GM18526 (cell line): ENCODE measurements around the gene MAML2.

Source experiments
- POLR2A ChIP-seq: IDR thresholded peaks from 3 replicates; pipeline ENCODE4 v1.6.1; 2011; ENCODE audit not compliant: insufficient read length; ENCODE audit errors: extremely low read depth

Gene MAML2

DNA sequence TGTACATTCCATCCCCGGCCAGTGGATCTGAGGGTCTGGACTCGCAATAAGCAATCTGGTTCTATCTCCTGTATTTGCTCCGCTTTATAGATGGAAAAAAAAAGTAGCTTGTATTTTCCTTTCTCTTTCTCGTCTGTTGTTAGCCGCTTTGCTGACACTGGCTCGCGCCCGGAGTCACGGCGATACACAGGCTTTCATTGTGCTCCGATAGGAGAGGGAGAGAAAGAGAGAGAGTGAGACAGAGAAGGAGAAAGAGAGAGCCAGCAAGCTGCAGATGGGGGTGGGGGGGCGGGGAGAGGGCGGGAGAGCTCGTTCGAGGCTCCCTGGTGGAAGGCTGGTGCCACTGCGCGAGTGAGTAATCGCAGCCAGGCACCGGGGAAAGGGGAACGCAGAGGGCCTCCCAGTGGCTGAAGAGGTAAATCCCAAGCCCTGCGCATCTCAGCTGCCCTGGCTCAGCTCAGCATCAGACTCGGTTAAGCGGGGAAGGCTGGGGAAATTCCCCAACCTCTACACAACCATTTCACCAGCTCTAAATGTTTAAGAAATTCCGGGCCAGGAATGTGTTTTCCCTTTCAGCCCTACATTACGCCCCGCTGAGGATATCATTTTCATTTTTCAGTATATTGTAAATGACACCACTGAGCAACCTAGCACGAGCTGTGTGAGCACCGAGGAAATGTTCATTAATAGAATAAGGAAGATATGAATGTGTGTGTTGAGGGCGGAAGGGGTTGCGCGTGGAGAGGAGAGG is at the start of gene MAML2:
Gene MAML2 (minus strand): TSS at position 235 of the 751 bp plus-strand sequence. CDS start 1,300 bp downstream, outside the sequence.
- no peak for TF ChIP-seq POLR2A

- TF ChIP-seq POLR2A: no peak
Measured at GRCh38 chr11:96391698-96392307, 48.8 kb upstream of the MAML2 start.

DNA sequence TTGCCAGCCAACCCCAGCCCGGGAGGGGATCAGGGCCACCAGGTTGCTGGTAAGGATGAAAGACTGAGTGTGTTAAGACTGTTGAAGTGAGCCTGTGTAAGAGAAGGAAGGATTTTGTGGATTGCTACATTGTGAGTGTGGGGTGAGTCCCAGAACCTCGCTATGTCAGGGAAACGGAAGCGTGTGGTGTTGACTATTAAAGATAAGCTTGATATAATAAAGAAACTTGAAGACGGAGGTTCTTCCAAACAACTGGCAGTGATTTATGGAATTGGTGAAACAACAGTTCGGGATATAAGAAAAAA is 47.4 kb upstream of the MAML2 start:
- no peak for TF ChIP-seq POLR2A

DNA sequence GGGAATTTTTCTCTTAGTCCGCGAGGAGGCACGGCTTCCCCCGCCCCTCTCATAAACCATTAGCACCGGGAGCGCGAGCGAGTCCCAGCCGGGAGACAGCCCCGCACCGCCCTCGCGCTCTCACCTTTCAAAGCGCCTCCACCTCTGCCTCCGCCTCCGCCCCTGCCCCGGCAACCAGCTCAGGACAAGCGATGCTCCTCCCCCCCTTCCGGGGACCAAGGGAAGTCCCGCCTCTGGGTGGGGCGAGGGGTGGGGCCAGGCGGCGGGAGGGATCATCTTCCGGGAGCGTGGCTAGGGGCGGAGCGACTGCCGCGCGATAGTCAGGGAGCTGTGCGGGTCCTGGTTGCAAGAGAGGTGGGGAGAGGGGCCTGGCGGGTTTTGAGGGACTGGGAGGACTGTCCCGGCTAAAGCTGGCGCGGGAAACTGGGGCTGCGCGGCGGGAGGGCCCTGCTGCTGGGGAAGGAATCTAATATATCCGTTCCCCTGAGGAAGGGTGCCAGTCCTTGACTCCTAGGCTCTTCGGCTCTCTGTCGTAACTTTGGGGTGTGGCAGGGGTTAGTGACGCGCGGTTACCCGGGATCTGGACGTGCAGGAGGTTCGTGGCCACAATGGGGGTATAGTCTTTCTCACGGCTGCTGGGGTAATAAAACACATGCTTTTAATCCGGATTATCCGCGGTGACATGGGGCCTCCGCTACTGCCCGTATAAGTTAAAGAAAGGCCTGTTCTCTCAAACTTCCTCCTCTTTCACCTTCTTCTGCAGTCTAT is 46.9 kb upstream of the MAML2 start, which contains the start of the genes CCDC82 and JRKL:
Gene CCDC82 (minus strand): TSS at position 193 of the 768 bp plus-strand sequence. CDS start 5,165 bp downstream, outside the sequence.
Gene JRKL (plus strand): TSS at position 294 of the 768 bp plus-strand sequence. CDS start 637 bp downstream, outside the sequence.
- TF ChIP-seq POLR2A: peak; percentile 86

- no peak for TF ChIP-seq POLR2A
Measured at GRCh38 chr11:96388891-96389719, 46.1 kb upstream of the MAML2 start.

DNA sequence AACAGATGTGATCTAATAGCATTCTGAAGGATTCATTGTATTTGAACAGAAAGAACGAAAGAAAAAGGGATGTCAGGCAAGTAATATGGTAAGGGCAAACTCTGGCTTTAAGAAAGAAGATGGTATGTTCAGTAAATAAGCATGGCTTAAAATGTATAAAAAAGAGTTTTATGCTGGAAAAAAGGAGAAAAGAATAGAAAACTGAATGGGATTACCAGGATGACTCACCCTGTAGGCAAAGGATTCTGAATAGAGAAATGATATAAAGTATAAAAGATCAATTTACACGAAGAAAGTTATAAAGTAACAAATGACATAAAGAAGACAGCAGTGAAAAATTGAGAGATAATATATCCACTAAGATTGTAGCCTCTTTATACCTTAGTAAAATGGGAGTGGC is 42.2 kb upstream of the MAML2 start:
- TF ChIP-seq POLR2A: no peak

GRCh38 chr11:96384156-96384555 is 41.2 kb upstream of the MAML2 start:
- TF ChIP-seq POLR2A: no peak

- no peak for TF ChIP-seq POLR2A
Measured at GRCh38 chr11:96376796-96377195, 33.8 kb upstream of the MAML2 start.

GRCh38 chr11:96373826-96374225 is 30.8 kb upstream of the MAML2 start:
- TF ChIP-seq POLR2A: no peak

DNA sequence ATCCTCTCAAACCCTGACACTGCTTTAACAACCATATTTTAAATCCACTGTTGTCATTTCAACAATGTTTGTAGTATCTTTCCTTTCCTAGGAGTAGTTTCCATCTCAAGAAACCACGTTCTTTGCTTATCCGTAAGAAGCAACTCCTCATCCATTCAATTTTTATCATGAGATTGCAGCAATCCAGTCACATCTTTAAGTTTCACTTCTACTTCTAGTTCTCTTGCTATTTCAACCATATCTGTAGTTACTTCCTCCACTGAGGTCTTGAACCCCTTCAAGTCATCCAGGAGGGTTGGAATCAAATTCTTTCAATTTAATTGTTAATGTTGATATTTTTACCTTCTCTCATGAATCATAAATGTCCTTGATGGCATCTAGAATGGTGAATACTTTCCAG is 24.3 kb upstream of the MAML2 start:
- TF ChIP-seq POLR2A: no peak

GRCh38 chr11:96366024-96366423 is 23.0 kb upstream of the MAML2 start:
- no peak for TF ChIP-seq POLR2A

DNA sequence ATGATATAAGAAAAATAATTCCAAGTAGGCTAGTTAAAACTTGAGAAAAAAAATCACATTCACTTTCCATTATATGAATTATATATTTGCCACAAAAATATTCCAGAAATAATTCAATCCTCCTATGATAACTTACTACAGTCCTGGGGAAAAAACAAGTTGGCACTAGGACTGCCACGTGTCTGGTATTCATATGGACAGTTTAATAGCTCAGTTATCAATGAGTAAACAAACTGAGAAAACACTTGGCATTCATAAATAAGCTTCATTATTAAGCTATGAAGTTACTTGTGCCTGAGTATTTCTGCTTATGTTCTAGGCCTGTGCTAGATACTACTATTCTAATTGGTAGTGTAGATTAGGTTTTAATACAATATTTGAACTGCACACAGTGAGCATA is 22.5 kb upstream of the MAML2 start:
- no peak for TF ChIP-seq POLR2A

DNA sequence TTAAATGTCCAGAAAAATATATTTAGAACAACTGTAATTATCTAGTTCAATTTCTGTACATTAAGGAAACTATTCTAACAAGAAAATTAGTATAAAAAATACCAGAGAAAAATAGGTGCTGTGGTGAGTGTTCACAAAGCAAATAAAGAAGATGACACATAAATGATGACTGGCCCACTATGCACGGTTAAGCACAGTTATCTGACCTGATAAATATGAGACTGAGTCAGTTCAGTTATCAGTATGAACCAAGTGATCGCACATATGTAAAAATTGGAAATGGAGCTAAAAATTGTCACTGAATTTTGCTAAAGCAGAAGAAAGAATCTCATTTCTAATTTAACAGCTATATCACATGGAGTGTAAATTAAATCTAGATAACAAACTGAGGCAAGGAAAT is 18.8 kb upstream of the MAML2 start:
- no peak for TF ChIP-seq POLR2A

- no peak for TF ChIP-seq POLR2A
Measured at GRCh38 chr11:96358321-96358720, 15.3 kb upstream of the MAML2 start.

- no peak for TF ChIP-seq POLR2A
Measured at GRCh38 chr11:96357794-96358193, 14.8 kb upstream of the MAML2 start.
